Stomach (tissue), 4 donors: ENCODE results near the gene XRCC5.

Experiments used
- EP300 ChIP-seq: sonication (generic); formaldehyde crosslinking; IDR thresholded peaks from one replicate; pipeline ENCODE4 v1.6.1; 2017; ENCODE audit warnings: antibody characterized with exemption
- POLR2A ChIP-seq, 4 donors: fragments of 450-650 bp; IDR thresholded peaks; one replicate each; pipeline ENCODE4 v1.6.1; 2016; ENCODE audit warnings: antibody characterized with exemption in 4 of 4, control low read depth in 2 of 4, mild to moderate bottlenecking in 1 of 4, moderate library complexity in 1 of 4
- POLR2AphosphoS5 ChIP-seq, 3 donors: sonication (generic); formaldehyde crosslinking; IDR thresholded peaks; one replicate each; pipeline ENCODE4 v1.6.1; 2016; ENCODE audit warnings: antibody characterized with exemption in 3 of 3
- TF ChIP-seq, protein P1 (sequence below), 7 experiments: fragments of 450-650 bp in 4 of 7; fragments of 200-600 bp in 3 of 7; sonication (generic) in 3 of 7; IDR thresholded peaks; one replicate each; pipeline ENCODE4 v1.5.1; 2016 to 2019; ENCODE audit warnings: antibody characterized with exemption in 7 of 7, control low read depth in 2 of 7, mild to moderate bottlenecking in 1 of 7

GRCh38 chr2:216161967-216162366 lies 52.8 kb downstream of the XRCC5 start:
- TF ChIP-seq POLR2A (IDR thresholded peaks at IDR 0.05) (no peak), POLR2AphosphoS5 (IDR thresholded peaks at IDR 0.05) (no peak), EP300 (no peak)
- TF ChIP-seq, protein P1, sequence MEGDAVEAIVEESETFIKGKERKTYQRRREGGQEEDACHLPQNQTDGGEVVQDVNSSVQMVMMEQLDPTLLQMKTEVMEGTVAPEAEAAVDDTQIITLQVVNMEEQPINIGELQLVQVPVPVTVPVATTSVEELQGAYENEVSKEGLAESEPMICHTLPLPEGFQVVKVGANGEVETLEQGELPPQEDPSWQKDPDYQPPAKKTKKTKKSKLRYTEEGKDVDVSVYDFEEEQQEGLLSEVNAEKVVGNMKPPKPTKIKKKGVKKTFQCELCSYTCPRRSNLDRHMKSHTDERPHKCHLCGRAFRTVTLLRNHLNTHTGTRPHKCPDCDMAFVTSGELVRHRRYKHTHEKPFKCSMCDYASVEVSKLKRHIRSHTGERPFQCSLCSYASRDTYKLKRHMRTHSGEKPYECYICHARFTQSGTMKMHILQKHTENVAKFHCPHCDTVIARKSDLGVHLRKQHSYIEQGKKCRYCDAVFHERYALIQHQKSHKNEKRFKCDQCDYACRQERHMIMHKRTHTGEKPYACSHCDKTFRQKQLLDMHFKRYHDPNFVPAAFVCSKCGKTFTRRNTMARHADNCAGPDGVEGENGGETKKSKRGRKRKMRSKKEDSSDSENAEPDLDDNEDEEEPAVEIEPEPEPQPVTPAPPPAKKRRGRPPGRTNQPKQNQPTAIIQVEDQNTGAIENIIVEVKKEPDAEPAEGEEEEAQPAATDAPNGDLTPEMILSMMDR (IDR thresholded peaks at IDR 0.05), result no peak
